ENCODE data around the gene MRPL49. TPM values are rescaled to one million over a fixed set of nuclear protein-coding genes. Genes with fewer than 3 reads are reported as not detected.
"Not testable (repeated sequence)": the region's sequence is repeated elsewhere in the genome, so short reads cannot be mapped to it uniquely, and the experiment has no call there.

MRPL49 gene
- total RNA-seq, 1 donor from 2014 or later = 59.2 TPM

DNA sequence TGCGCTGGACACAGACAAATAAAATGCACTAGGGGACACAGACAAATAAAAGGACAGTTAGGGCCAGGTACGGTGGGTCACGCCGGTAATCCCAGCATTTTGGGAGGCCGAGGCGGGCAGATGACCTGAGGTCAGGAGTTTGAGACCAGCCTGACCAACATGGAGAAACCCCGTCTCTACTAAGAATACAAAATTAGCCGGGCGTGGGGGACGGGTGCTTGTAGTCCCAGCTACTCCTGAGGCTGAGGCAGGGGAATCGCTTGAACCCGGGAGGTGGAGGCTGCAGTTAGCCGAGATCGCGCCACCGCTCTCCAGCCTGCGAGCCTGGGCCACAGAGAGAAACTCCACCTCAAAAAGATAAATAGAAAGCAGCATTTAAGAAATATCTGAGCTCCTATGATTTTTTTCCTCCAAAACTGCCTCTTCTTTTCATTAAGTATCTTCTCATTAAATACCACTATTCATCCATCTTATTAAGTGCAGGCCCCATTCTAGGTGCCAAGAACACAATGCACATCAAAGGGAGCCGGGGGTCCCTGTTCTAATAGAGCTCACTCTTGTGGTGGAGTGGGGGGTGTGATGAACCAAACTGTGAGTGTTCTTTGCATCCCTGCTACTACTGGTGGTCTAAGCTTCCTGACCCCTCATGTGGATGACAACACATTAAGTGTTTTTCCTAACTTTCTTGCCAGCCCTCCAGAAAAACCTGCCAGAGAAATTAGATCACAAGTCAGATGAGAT is 3.9 kb upstream of the MRPL49 start:
- no peak for DNase-seq

DNA sequence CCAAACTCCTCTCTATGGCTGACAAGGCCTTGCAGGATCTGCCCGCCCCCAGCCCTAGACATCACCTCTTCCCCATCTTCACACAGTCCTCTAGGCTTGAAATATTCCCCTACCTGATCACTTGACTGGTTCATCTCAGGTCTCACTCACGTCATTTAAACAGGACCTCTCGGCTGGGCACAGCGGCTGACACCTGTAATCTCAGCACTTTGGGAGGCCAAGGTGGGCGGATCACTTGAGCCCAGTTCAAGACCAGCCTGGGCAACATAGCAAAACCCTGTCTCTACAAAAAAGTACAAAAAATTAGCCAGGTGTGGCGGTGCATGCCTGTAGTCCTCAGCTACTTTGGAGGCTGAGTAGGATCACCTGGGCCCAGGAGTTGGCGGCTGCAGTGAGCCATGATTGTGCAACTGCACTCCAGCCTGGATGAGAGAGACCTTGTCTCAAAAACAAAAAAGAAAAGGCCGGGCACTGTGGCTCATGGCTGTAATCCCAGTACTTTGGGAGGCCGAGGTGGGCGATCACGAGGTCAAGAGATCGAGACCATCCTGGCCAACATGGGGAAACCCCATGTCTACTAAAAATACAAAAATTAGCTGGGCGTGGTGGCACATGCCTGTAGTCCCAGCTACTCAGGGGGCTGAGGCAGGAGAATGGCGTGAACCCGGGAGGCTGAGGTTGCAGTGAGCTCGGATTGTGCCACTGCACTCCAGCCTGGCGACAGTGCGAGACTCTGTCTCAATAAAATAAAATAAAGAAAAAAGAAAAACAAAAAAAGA is 3.0 kb upstream of the MRPL49 start:
- DNase-seq = not testable (repeated sequence)

DNA sequence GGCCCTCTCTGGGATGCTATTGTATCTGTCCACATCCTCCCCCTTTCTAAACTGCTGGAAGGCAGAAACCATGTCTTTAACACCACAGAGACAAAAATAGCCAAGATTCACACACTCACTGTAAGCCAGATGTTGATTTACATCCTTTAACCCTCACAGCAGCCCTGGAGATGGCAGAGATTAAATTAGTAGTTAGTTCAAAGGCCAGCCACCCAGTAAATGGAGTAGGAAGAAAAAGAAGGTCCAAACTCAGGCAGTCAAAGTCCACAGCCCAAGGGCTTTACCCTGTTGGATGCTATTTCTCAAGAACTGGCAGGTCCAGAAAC is 2.5 kb upstream of the MRPL49 start:
- no peak for DNase-seq

DNA sequence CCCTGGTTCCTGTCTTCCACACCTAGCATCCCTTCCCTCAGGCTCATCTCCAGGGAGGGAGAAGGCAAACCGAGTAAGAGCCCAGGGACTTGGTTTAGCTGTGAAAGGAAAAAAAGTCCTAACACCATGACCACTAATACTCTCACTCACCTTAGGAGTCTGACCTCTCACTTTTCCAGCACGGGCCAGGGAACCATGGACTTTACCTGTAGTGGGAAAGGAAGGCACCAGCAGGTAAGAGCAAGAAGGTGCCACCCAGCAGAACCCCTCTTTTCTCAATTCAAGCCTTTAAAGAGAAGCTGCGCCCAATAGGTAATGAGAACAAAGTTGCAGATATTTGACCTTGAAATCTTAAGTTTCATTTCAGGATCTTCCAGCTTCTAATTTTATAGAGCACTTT is 1.3 kb upstream of the MRPL49 start:
- DNase-seq = no peak

DNA sequence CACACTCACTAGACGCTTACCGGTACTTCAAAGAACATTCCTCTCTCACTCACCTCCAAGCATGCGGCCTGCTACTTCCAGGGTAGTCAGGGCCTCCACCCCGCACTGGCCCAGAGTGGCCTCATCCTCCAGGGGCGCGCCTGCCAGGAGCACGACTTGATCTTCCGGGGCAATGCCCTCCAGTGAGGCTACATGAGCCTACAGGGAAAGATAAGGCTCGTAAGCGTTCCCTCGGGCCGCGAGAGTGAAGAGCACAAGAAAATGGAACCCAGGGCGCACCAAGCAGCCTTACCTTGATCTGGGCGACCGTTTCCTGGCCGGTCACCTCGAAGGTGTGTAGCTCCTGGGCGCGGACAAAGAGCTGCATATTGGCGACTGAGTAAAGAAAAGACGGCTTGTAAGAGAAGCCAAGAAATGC is 665 bp upstream of the MRPL49 start:
- DNase-seq = peak; percentile 37

DNA sequence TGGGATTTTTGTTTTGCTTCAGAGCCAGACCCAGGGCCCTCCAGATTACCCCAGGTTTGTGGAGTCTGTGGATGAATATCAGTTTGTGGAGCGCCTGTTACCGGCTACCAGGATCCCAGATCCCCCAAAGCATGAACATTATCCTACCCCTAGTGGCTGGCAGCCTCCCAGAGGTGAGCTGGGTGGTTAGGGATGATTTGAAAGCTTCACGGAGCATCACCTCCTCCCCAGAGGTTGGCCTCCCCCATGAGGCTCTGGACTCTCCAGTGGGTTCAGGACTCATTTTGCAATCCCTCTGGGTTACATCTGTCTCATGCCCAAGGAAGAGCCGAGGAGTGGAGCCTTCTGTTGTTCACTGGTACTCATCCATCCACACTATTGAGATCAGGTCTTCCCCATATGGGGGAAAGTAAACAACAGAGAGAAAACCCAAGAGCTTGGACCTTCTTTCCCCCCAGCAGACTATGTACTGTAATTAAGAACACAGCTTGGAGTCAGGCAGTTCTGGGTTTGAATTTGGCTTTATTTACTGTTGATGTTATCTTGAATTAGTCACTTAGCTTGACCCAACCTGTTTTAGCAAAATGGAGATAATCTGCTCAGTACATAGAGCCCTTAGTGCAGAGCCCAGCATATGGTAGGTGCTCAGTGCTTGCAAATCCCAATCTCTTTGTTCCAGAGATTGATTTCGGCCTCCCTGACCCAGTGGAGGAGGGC is 2.5 kb downstream of the MRPL49 start:
- DNase-seq = no peak

DNA sequence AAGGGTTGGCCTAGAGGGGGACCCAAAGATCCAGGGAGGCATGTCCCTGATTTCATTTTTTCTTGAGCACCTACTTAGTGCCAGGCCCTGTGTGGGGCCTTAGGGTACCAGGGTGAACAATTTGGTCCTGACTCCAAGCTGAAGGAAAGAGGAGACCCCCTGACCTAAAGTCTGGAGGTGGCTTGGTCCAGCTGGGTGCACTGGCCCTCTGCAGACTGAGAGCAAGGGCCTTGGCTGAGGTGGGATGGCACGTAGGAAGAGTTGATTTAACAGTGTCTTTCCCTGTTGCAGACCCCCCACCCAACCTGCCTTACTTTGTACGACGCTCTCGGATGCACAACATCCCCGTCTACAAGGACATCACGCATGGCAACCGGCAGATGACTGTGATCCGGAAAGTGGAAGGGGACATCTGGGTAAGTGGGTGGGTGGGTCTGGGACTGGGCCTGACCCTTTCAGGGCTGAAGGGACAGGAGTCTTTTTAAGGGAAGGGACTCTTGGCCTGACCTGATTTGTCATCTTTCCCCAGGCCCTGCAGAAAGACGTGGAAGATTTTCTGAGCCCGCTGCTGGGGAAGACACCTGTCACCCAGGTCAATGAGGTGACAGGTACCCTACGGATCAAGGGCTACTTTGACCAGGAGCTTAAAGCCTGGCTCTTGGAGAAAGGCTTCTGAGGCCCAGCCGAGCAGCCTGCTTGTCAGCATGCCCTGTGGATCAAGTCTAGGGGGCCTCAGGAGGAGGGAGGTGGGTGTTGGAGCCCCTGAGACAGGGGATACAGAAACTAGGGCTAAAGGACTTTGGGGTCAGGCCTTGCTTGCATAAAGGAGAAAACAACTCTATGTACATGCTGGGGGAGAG is 3.3 kb downstream of the MRPL49 start:
- no peak for DNase-seq

DNA sequence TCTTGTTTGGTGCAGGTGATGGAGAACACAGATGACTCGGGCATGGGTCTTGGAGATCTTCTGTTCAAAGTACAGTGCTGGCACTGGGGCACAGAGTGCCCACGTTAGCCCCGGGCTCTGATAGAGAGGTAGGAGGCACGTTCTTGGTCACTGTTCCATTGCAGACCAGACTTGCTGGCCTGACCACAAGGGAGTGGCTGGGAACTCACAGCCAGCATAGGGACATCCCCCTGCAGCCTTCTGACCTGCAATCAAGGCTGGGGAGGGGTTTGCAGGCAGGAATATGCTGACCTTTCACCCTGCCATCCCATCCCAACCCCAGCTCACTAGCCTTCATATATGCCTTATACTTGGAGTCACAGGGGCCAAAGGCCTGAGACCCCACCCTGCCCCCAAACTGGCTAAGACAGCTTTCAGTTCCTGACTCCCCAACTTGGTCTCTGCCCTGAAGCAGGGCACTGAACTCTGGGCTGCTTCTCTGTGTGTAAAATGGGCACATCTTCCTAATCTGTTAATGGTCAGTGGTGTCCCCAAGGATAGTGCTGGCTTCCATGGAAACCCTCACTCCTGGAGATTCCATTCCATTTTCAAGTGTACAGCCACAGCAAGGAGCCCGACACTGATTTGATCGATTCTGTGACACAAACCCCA is 4.6 kb downstream of the MRPL49 start:
- DNase-seq = no peak

DNA sequence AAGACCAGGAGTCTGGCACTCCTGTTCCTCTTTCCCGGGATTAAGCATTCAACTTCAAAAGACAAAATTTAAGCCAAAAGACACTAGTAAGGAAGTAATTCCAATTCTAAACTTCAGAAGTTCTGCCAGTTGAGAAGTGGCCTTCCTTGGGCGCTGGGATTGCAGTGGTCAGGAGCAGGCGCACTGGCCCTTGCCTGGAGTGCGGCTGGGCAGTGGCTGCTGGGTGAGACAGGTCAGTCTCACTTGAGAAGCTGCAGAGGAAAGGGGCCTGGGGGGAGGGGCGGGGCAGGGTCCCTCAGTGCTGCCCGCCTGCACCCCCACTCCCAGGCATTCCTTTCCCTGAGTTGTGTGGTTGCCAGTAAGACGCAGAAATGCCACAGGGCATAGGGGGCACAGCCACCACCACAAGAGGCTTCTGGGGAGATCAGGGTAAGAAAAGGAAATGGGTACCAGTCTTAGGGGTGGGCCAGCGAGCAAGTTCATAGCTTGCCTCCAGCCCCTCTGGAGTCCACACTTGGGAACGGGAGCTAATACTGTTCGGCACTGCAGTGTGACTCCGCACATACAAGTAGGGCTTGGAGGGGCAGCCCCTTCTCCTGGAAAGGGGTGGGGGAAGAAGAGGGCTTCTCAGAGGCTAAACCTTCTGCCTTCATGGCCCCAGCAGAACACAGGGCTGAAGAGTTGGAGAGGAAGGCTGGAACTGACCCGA is 5.5 kb downstream of the MRPL49 start:
- DNase-seq = no peak

DNA sequence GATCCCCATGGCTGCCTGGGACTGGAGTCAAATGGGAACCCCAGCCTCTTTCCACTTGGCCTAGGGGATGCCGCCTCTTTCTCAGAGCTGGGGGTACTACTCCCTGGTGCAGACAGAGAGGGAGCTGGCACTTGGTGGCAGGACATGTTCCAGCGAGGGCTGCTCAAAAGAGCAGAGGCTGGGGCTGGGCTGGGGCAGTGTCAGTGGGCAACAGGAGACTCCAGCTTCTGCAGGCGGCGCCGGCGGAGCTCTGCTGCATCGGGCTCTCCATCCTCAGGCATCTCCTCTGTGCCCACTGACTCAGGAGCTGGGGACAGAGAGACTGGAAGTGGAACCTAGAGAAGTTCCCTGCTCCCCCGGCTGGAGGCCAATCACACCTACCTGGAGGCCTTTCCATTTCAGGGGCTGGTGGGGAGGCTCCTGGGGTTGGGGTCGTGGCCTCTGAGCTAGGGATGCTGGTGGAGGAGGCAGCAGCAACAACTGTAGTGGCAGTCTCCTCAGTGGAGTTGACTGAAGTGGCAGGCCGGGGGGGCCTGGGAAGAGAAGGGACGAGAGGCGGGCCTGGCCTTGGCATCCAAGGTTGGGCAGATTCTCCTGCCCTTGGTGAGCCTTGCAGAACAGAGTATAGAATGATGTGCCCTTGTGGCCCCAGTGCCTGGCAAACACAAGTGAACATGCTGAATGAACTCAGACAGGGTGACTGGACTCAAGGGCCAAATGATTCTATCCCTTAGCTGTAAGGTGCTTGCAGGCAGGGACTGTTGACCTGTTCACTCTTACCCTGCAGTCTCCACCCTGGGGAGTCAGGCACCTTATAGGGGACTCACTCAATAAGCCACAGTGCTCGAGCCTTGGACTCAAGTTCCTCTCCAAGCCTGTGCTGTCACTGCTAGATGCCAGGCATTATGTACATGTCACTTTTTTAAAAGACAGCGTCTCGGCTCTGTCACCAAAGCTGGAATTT is 6.3 kb downstream of the MRPL49 start:
- no peak for DNase-seq

DNA sequence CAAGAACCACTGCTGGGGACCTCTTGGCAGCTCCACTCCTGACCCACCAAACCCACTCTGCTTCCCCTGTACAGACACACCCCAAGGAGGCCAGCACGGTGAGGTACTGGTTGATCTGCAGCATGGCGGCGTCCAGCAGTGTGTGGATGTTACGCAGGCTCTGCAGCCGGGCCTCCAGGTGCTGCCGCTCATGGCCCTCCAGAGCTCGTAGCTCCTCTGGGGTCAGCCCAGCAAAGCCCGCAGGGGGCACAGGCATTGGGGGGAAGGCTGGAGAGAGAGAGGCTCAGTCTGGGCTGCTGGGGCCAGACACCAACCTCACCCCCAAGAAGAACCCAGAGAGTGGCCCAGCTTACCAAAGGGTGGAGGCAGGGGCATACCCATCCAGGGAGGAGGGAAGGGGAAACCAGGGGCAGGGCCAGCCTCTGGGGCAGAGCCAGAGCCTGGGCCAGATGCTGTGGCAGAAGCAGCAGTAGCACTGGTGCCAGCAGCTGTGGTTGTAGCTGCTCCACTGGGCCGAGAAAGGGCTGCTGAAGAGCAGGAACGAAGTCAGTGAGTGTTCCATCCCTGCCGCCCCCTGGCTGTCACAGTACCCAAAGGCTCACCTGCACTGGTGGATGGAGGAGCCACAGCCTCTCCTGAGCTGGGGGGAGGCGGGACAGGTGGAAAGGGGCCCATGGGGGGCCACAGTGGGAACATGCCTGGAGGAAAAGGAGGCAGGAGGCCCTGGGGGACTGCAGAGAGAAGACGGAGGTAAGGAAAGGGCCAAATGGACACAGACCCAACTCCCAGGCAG is 7.7 kb downstream of the MRPL49 start:
- no peak for DNase-seq

DNA sequence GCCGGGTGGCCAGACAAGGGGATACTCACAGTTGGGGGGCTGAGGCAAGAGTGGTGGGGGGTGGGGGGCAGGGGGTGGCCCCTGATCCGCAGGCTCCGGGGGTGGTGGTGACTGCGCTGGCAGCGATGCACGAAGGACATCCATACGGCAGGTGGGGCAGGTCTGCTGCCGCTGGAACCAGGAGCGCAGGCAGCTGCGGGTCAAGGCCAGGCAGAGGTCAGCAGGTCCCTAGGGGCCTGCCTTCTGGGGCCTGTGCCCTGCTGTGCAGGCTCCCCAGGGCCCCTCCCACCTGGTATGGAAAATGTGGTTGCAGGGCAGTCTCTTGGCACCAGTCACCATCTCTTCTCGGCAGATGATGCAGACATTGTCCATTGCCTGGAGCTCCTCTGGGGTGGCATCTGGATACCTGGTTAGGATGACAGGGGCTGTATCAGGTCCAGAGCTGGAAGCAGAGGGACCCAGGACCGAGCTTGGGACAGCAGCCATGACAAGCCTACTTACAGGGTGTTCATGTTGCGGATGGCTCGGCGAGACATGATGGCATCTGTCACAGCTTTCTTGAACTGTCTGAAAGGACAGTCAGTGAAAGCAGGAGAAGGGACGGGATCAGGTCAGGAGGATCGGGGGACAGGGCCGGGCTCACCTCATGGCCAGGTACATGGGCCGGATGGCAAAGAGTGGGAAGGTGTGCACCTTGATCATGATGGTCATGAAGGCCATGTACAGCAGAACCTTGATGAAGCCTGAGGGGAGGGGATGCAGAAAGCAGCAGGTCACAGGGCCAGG is 8.7 kb downstream of the MRPL49 start:
- no peak for DNase-seq

DNA sequence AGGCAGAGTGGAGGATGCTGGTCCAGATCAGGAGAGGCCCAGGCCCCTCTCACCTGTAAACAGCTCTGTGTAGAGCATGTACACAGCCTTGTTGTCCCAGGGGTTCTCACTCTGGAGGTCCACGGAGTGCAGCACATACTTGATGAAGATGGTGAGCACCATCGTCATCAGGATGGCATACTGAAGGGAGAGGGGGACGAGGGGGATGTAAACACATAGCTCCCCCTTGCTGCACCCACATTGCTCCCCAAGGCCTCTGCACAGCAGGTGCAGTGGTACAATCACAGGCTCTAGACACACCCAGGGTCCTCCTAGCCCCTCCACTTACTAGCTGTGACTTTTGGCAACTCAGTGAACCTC is 9.3 kb downstream of the MRPL49 start:
- DNase-seq = no peak

DNA sequence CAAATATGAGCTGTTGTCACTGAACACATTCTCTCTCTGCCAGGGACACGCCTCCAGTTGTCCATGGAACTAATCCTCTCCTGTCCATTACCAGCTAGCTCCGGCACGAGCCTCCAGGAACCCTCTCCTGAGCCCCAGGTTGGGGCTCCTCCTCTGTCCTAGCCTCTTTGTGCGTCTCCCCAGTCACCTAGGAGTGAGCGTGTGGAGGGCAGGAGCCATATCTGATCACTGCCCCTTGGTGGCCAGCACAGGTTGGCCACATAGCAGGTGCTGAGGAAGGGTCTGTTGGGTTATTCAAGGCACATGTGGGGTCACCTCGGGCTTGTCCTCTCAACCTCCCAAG is 9.7 kb downstream of the MRPL49 start:
- no peak for DNase-seq

DNA sequence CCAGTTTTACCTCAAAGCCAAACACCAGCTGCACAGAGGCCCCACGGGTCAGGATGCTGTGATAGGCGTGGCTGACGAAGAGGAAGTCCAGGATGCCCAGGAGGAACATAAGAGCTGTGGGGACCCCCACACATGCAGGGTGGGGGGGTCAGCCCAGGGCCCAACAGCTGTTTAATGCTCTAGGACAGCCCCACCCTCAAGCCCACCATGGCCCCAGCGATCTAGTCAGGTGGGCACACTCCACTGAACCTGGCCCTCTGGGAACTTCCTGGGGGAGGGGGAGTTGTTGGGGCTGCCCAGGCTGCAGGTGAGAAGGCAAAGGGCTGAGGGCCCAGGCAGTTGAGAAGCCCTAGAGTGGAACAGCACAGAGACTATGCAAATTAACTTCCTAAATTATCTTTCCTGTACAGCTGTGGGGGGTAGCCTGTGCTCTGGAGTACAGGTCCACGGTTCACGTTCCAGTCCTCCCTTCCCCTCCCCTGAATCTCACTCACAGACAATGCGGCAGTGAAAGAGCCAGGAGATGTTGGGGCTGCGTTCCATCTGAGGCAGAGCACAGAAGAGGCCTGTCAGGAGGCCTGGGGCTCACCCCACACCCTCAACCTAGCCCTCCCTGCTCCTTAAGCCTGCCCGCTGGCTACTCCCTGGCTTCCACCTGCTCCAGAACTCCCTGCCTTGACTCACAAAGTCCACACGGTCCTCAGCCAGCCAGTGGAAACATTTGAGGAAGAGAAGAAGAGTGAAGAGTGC is 10.3 kb downstream of the MRPL49 start:
- no peak for DNase-seq

DNA sequence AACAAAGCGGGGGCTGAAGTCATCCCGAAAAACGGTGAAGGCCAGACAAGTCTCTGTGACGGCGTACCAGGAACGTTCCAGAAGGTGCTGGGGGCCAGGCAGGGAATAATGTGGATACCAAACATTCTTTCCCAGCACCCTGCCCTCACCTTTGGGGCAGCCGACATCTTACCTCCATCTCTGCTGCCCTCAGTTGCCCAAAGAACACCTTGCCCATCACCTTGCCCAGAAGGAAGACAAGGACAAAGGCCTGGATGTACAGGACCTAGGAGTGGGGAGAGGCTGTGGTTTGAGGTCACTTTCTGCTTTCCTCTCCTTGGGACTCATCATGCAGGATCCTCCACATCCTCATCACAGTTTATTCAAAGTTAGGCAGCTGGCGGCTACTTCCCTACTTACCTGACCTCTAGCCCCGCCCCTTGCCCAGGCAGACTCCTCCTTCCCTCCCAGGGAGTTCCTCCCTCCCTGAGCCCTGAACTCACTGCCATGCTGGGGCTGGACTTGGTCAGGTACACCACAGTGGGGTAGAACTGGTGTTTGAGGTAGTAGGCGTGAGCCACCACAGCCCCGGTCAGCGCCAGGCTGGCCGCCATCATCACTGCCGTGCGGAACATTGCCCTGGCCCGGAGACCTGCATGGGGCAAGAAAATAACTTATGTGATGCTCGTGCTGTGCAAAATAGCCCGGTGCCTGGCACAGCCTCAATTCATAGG is 11.0 kb downstream of the MRPL49 start:
- peak; percentile 28 for DNase-seq

DNA sequence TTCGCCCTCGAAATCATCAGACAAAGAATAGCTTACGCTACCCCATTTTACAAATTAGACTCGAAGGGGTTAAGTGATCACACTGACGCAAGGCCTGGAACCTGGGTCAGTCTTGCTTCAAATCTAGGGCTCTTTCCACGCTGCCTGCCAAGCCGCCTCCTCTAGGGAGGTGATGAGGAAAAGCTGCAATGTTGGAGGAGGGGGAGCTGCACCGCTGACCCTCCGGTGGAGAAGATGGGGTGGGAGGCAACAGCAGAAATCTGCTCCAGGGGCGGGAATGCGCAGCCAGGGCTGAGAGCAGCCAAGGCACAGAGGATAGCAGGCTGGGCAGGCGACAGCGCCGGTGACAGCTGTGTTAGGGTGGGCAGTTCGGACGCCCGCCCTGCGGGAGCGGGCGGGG is 11.6 kb downstream of the MRPL49 start:
- peak; percentile 44 for DNase-seq

Data from dermis blood vessel endothelial cell (primary cell).